Fibroblast of mammary gland (primary cell): ENCODE data around the gene DUSP1.
"Not testable (repeated sequence)": the region's sequence is repeated elsewhere in the genome, so short reads cannot be mapped to it uniquely, and the experiment has no call there.

Experiments
- DNase-seq: peaks from one replicate; pipeline ENCODE4 v3.0.0-alpha.2; 2010; ENCODE audit warnings: low read depth
- H3K4me3 ChIP-seq: 2 replicates; pipeline ENCODE4 v1.5.1; 2011; ENCODE audit warnings: low read depth, mild to moderate bottlenecking, low read length, moderate library complexity; ENCODE audit not compliant: control insufficient read depth
- CTCF ChIP-seq: conservative IDR thresholded peaks from 2 replicates; pipeline ENCODE4 v1.5.1; 2011; ENCODE audit warnings: low read depth, low read length, inconsistent platforms; ENCODE audit not compliant: control insufficient read depth, insufficient read depth

DUSP1 gene

GRCh38 chr5:172791286-172791685 lies 20.3 kb upstream of the DUSP1 start:
- no peak for TF ChIP-seq CTCF
- no peak for DNase-seq
- no peak overlapping the region for H3K4me3 ChIP-seq

- no peak overlapping the region for H3K4me3 ChIP-seq
- no peak for TF ChIP-seq CTCF
- no peak for DNase-seq
Measured at GRCh38 chr5:172790496-172790889, 19.5 kb upstream of the DUSP1 start.

- DNase-seq: no peak
Measured at GRCh38 chr5:172789687-172790495, 18.9 kb upstream of the DUSP1 start.

GRCh38 chr5:172788771-172789686 lies 18.0 kb upstream of the DUSP1 start:
- H3K4me3 ChIP-seq: no peak overlapping the region
- no peak for TF ChIP-seq CTCF
- DNase-seq: peak; percentile 65

More at GRCh38 chr5:172789687-172790495, 18.9 kb upstream of the DUSP1 start:
- no peak for TF ChIP-seq CTCF
- no peak overlapping the region for H3K4me3 ChIP-seq

- DNase-seq, H3K4me3 ChIP-seq: not testable (repeated sequence)
Measured at GRCh38 chr5:172787538-172787937, 16.5 kb upstream of the DUSP1 start.

- no peak for DNase-seq
- TF ChIP-seq CTCF: no peak
- no peak overlapping the region for H3K4me3 ChIP-seq
Measured at GRCh38 chr5:172786736-172787462, 15.9 kb upstream of the DUSP1 start.
